ENCODE data around the gene WWOX.

Gene WWOX

GRCh38 chr16:78180349-78180748, 80.9 kb downstream of the WWOX start:
- Histone ChIP-seq H3K27me3 (ENCODE audit: control insufficient read depth, insufficient read depth, low read length) (no peaks in the 10 kb centered on the region), H3K4me1 (ENCODE audit: control insufficient read depth, insufficient read depth, low read length) (no peaks in the 10 kb centered on the region), H3K4me3 (ENCODE audit: low read depth, low read length) (no peak overlapping the region), H3K36me3 (ENCODE audit: control insufficient read depth, insufficient read depth, low read length) (no peaks in the 10 kb centered on the region), H3K9me3 (ENCODE audit: control insufficient read depth, insufficient read depth, low read length) (no peaks in the 10 kb centered on the region), H3K9ac (ENCODE audit: low read depth, low read length) (no peak overlapping the region)

DNA sequence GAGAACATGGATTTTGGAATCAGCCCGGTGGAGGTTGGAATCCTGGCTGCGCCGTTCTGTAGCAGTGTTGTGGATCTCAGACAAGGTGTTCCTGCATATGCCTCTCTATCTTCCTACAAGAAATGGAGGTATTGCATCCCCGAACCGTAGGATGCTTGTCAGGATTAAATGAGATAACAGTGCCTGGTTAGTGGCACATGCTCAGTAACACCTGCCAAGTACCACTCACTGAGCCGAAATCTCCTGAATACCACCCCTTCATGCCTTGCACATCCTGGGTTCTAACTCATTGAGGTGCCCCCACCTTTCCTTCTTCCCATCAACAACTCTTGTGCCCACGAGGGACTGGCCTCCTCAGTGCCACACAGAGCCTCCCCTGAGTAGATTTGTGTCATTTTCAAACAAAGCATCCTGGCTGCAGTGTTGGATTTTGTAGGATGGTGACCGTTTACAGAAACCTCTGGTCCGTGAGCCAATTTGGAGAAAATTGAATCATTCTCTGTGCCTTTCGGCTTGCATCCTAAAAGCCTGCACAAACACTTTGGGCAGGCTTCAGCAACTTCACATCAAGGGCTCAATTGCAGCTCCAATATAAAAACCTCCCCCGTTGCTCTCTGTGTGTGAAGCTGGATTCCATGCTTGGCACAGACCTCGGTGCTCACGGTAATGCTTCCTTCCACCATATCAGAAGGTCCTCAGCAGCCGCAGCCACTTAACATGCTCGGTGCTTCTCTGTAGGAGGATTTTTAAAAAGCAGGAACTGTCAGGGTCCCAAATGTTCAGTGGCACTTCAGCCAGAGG, 84.2 kb downstream of the WWOX start:
- H3K9ac ChIP-seq (ENCODE audit: low read depth, low read length), result no peak overlapping the region
- H3K4me3 ChIP-seq (ENCODE audit: low read depth, low read length), result no peak overlapping the region

DNA sequence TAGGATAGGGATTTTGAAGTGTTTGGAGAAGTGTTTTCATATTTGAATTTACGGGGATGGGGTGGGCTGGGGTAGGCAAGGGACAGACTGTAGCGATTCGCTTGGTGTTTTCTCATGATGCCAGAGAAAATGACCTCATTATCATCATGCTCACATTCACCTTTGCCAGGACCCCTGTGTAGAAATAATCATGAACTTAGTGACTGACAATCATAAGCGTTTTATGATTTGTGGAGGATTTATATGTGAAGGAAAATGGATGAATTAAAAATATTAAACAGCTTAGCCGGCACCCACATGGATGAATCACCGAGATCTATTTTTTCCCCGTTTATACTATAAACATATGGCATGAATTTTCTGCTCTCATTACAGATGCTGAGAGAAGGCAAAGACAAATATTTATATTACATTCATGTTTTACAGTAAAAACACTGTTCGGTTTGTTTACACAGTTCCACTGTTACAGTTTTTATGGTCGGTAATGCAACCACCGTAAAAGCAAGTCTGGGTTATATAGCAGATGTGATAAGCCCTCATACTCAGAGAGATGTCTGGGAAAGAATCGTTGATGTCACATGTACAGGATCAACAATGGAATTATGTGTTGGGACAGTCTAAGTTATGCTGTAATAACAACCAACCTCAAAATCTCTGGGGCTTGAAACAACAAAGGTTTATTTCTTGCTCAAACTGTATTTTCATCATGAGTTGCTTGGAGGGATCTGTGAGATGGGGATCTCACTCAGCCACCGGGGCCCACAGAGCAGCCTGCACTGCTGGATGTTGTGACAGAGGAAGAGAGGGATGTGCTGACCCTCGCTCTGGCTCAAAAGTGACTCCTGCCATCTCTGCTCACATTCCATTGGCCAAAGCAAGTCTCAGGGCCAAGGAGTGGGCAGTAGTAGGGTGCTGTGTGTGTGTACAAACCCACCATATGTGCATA, 85.1 kb downstream of the WWOX start:
- H3K9ac ChIP-seq (ENCODE audit: low read depth, low read length), result no peak overlapping the region
- no peaks in the 10 kb centered on the region for H3K4me1 ChIP-seq (ENCODE audit: control insufficient read depth, insufficient read depth, low read length)
- no peaks in the 10 kb centered on the region for H3K9me3 ChIP-seq (ENCODE audit: control insufficient read depth, insufficient read depth, low read length)
- H3K27me3 ChIP-seq (ENCODE audit: control insufficient read depth, insufficient read depth, low read length), result no peaks in the 10 kb centered on the region
- H3K36me3 ChIP-seq (ENCODE audit: control insufficient read depth, insufficient read depth, low read length), result no peaks in the 10 kb centered on the region
- no peak overlapping the region for H3K4me3 ChIP-seq (ENCODE audit: low read depth, low read length)

More for the DNA sequence above, 84.2 kb downstream of the WWOX start:
- no peaks in the 10 kb centered on the region for H3K27me3 ChIP-seq (ENCODE audit: control insufficient read depth, insufficient read depth, low read length)
- H3K36me3 ChIP-seq (ENCODE audit: control insufficient read depth, insufficient read depth, low read length), result no peaks in the 10 kb centered on the region
- no peaks in the 10 kb centered on the region for H3K4me1 ChIP-seq (ENCODE audit: control insufficient read depth, insufficient read depth, low read length)
- H3K9me3 ChIP-seq (ENCODE audit: control insufficient read depth, insufficient read depth, low read length), result no peaks in the 10 kb centered on the region

DNA sequence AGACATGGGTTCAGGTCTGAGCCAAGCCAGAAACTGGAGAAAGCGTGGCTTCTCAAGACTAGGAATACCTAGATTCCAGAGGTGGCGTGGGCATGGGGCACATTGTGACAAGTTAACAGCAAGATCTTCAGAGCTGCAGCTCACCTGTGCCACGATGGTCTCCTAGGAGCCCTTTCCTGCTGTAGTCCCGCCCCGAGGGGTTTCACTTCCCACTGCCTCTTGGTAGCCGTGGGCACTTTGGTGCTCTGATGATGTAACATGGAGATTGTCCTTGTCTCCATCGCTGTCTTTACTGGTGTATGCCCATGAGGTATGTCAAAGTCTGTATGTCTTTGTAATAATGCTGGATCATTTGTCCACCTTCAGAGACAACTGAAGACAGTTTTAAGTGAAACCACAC, 89.7 kb downstream of the WWOX start:
- no peak overlapping the region for H3K4me3 ChIP-seq (ENCODE audit: low read depth, low read length)
- H3K9me3 ChIP-seq (ENCODE audit: control insufficient read depth, insufficient read depth, low read length), result no peaks in the 10 kb centered on the region
- H3K4me1 ChIP-seq (ENCODE audit: control insufficient read depth, insufficient read depth, low read length), result no peaks in the 10 kb centered on the region
- H3K27me3 ChIP-seq (ENCODE audit: control insufficient read depth, insufficient read depth, low read length), result no peaks in the 10 kb centered on the region
- H3K9ac ChIP-seq (ENCODE audit: low read depth, low read length), result no peak overlapping the region
- no peaks in the 10 kb centered on the region for H3K36me3 ChIP-seq (ENCODE audit: control insufficient read depth, insufficient read depth, low read length)

GRCh38 chr16:78192734-78193488, 93.5 kb downstream of the WWOX start:
- Histone ChIP-seq H3K9ac (ENCODE audit: low read depth, low read length) (no peak overlapping the region), H3K27me3 (ENCODE audit: control insufficient read depth, insufficient read depth, low read length) (no peaks in the 10 kb centered on the region), H3K4me1 (ENCODE audit: control insufficient read depth, insufficient read depth, low read length) (no peaks in the 10 kb centered on the region), H3K4me3 (ENCODE audit: low read depth, low read length) (no peak overlapping the region), H3K36me3 (ENCODE audit: control insufficient read depth, insufficient read depth, low read length) (no peaks in the 10 kb centered on the region), H3K9me3 (ENCODE audit: control insufficient read depth, insufficient read depth, low read length) (no peaks in the 10 kb centered on the region)

DNA sequence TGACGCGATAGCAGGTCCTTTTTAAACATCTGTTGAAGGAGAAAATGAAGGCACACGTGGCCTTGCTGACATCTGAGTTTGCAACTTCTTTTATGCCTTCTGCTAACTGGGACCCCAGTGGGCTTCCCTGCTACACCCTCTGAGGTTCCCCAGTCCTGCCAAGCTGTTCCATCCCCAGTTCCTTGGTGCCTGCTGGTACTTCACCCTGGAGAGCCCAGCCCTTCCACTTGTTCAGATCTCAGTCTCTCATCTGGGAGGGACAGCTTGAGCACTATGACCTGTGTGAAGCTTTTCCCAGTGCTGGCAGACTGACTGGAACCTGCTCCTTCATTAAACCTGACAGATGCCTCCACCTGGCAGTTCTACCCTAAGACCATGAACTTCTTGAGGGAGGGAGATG, 95.5 kb downstream of the WWOX start:
- H3K27me3 ChIP-seq (ENCODE audit: control insufficient read depth, insufficient read depth, low read length), result no peaks in the 10 kb centered on the region
- no peaks in the 10 kb centered on the region for H3K9me3 ChIP-seq (ENCODE audit: control insufficient read depth, insufficient read depth, low read length)
- H3K36me3 ChIP-seq (ENCODE audit: control insufficient read depth, insufficient read depth, low read length), result no peaks in the 10 kb centered on the region
- no peak overlapping the region for H3K4me3 ChIP-seq (ENCODE audit: low read depth, low read length)
- no peaks in the 10 kb centered on the region for H3K4me1 ChIP-seq (ENCODE audit: control insufficient read depth, insufficient read depth, low read length)
- no peak overlapping the region for H3K9ac ChIP-seq (ENCODE audit: low read depth, low read length)

DNA sequence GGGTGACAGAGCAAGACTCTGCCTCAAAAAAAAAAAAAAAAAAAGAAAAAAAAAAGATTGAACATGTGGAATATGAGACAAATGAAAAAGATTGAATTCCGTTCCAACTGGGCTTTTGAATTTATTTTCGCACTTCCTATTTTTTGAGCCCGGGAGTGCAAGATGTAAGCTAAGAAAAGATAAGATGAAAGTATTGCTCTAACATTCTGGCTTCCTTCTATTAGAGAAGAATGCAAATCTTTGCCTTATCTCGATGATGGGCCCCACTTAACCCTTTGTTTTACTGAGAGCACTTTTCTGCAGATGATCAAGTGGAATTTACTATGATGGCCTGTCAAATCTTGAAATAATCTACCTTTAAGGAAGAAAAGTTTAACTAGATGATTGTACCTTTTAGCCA, 96.3 kb downstream of the WWOX start:
- Histone ChIP-seq H3K9me3 (ENCODE audit: control insufficient read depth, insufficient read depth, low read length) (no peaks in the 10 kb centered on the region), H3K36me3 (ENCODE audit: control insufficient read depth, insufficient read depth, low read length) (no peaks in the 10 kb centered on the region), H3K4me1 (ENCODE audit: control insufficient read depth, insufficient read depth, low read length) (no peaks in the 10 kb centered on the region), H3K9ac (ENCODE audit: low read depth, low read length) (no peak overlapping the region), H3K4me3 (ENCODE audit: low read depth, low read length) (no peak overlapping the region), H3K27me3 (ENCODE audit: control insufficient read depth, insufficient read depth, low read length) (no peaks in the 10 kb centered on the region)

DNA sequence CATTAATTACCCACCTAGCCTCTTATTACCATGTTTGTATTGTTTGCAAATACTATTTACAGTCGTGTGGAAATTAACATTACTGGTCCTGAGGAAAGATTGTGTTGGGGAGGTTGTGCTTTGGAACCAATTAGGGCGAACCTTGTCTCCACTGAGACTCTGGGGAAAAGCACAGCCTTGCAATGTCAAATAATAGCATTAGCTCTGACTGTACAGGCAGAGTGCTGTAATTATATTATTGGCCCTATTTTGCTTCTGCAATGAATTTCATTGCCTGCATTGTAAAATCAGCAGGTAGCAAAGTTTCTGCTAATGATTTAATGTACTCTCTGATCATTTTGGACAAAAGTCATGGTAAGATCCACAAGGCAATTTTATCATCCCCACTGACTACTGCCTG, 97.0 kb downstream of the WWOX start:
- Histone ChIP-seq H3K9me3 (ENCODE audit: control insufficient read depth, insufficient read depth, low read length) (no peaks in the 10 kb centered on the region), H3K4me1 (ENCODE audit: control insufficient read depth, insufficient read depth, low read length) (no peaks in the 10 kb centered on the region), H3K4me3 (ENCODE audit: low read depth, low read length) (no peak overlapping the region), H3K36me3 (ENCODE audit: control insufficient read depth, insufficient read depth, low read length) (no peaks in the 10 kb centered on the region), H3K9ac (ENCODE audit: low read depth, low read length) (no peak overlapping the region), H3K27me3 (ENCODE audit: control insufficient read depth, insufficient read depth, low read length) (no peaks in the 10 kb centered on the region)

GRCh38 chr16:78198288-78198687, 98.8 kb downstream of the WWOX start:
- H3K36me3 ChIP-seq (ENCODE audit: control insufficient read depth, insufficient read depth, low read length), result no peaks in the 10 kb centered on the region
- H3K27me3 ChIP-seq (ENCODE audit: control insufficient read depth, insufficient read depth, low read length), result no peaks in the 10 kb centered on the region
- no peaks in the 10 kb centered on the region for H3K4me1 ChIP-seq (ENCODE audit: control insufficient read depth, insufficient read depth, low read length)
- no peak overlapping the region for H3K9ac ChIP-seq (ENCODE audit: low read depth, low read length)
- no peaks in the 10 kb centered on the region for H3K9me3 ChIP-seq (ENCODE audit: control insufficient read depth, insufficient read depth, low read length)
- H3K4me3 ChIP-seq (ENCODE audit: low read depth, low read length), result no peak overlapping the region

DNA sequence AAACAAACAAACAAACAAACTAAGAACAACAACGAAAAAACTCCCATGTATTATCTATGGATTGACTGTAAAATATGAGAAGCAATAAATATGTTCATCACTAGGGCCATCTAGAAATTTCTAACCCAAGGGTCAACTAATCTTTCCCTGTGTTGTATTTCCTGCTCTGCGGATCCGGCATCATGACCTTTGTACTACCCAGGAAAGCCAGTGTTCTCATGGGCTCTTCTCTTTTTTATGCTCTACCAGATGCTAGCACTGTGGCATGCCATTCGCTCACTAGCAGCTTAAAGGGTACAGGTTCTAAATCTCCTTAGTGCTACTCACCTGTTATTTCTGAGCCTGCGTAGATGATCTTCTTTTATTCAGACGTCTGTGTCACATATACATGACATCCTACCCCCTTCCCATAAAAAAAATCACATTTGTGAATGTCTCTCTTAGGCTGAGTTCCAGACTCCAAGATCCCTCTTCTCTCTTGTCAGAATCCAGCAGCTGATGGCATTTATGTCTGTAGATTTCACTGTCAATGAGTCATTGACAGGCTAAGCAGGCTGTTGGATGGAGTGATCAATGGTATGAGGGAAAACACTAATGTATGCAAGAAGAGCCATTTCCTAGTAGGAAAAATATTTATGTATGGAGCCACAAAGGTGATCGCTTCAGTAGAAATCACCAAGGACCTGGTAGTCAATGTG, 100.0 kb downstream of the WWOX start:
- Histone ChIP-seq H3K4me3 (ENCODE audit: low read depth, low read length) (no peak overlapping the region), H3K9ac (ENCODE audit: low read depth, low read length) (no peak overlapping the region), H3K4me1 (ENCODE audit: control insufficient read depth, insufficient read depth, low read length) (no peaks in the 10 kb centered on the region), H3K36me3 (ENCODE audit: control insufficient read depth, insufficient read depth, low read length) (no peaks in the 10 kb centered on the region), H3K9me3 (ENCODE audit: control insufficient read depth, insufficient read depth, low read length) (no peaks in the 10 kb centered on the region), H3K27me3 (ENCODE audit: control insufficient read depth, insufficient read depth, low read length) (no peaks in the 10 kb centered on the region)

DNA sequence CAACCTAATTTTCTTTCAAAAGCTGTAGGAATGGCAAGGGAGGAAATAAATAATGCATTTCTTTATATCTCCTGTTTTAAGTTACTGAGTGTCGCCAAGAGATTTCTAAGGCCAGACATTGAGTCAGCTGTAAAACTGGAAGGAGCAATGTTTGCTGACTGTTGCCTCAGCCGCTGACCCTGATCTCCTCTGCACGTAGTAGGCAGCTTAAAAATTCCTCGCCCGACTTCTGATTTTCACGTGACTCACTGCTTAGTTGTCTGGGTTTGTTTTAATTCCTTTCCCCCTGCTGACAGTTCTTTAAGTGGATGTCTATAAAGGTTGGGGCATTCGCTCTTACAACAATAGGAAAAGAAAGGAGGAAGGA, 100.6 kb downstream of the WWOX start:
- Histone ChIP-seq H3K9ac (ENCODE audit: low read depth, low read length) (no peak overlapping the region), H3K9me3 (ENCODE audit: control insufficient read depth, insufficient read depth, low read length) (no peaks in the 10 kb centered on the region), H3K4me3 (ENCODE audit: low read depth, low read length) (no peak overlapping the region), H3K27me3 (ENCODE audit: control insufficient read depth, insufficient read depth, low read length) (no peaks in the 10 kb centered on the region), H3K36me3 (ENCODE audit: control insufficient read depth, insufficient read depth, low read length) (no peaks in the 10 kb centered on the region), H3K4me1 (ENCODE audit: control insufficient read depth, insufficient read depth, low read length) (no peaks in the 10 kb centered on the region)
